Measurements from ENCODE around the gene ZNF598.

Gene ZNF598

DNA sequence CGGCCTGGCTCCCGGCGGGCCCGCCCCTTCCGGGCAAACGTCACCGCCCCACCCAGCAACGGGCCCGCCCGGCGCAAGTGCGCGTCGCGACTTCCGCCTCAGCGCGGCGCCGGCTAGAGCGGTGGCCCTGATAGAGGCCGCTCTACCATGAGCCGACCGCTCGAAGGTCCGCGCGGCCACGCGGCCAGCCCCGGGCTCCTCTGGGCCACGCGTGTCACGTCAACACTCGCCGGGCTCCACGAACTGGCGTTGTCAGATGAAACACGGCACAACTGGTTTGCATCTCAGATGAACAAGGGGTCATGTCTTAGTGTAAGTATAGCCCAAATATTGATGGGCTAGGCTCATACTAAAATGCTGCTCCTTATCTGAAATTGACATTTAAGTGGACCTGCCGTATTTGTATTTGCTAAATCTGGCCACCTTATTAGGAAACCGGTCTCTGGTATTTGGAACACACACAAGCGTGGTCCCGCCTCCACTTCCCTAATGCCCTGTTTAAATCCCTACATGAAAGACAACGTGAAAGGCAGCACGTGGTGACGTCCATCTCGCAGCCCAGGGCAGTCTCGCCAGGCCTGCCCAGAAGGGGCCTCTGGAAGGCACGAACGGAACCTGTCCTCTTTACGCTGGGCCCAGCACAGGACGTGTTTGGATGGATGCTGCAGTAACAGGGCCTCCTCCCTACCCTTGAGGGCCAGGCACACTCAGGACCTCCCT lies at the start of gene ZNF598:
Gene ZNF598 (minus strand): TSS at position 31 of the 720 bp plus-strand sequence.
- DNase-seq, result peak; percentile 81

DNA sequence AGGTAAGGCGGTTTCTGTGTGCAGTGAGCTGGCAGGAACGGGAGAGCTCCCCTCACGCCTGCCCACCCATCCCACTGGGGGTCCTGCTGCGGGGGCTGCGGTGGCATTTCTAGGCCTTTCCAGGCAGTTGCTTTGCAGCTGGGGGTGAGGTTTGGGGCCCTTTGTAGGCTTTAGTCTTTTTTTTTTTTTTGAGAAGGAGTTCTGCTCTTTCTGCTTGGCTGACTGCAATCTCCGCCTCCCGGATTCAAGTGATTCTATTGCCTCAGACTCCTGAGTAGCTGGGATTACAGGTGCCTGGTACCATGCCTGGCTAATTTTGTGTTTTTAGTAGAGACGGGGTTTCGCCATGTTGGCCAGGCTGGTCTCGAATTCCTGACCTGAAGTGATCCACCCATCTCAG lies 49.3 kb upstream of the ZNF598 start:
- DNase-seq, result no peak

DNA sequence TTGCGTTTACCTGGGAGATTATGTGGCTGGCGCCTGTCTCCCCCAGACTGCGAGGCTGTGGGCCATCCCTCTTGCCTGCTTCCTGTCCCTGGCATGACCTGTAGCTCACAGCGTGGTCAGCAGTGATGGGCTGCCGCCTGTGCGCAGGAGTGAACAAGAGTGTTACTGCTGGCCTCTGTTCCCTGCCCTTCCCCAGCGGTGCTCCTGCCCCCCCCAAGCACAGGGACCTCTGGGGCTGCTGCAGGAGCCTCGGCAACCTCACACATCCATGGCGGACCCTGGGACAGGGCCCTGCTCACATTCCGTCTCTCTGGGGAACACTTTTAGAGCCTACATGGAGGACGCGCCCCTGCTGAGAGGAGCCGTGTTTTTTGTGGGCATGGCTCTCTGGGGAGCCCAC lies 48.8 kb upstream of the ZNF598 start:
- DNase-seq, result no peak

DNA sequence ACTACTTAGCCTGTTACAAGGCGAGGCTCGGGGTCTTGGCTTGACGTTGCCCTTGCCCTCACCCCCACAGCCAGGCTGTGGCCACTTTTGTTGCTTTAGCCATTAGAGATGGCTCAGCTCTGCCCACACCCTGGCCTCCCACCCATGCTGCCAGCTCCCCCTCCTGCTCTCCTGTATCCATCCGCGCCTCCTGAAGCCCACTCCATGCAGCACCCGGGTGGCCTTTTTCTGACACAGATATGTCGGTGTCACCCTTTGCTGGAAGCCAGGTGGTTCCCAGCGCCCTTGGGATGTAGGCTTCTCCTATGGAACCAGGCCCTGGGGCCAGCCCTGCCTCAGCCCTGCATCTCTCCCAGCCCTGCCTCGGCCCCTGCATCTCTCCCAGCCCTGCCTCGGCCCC lies 47.8 kb upstream of the ZNF598 start:
- no peak for DNase-seq

DNA sequence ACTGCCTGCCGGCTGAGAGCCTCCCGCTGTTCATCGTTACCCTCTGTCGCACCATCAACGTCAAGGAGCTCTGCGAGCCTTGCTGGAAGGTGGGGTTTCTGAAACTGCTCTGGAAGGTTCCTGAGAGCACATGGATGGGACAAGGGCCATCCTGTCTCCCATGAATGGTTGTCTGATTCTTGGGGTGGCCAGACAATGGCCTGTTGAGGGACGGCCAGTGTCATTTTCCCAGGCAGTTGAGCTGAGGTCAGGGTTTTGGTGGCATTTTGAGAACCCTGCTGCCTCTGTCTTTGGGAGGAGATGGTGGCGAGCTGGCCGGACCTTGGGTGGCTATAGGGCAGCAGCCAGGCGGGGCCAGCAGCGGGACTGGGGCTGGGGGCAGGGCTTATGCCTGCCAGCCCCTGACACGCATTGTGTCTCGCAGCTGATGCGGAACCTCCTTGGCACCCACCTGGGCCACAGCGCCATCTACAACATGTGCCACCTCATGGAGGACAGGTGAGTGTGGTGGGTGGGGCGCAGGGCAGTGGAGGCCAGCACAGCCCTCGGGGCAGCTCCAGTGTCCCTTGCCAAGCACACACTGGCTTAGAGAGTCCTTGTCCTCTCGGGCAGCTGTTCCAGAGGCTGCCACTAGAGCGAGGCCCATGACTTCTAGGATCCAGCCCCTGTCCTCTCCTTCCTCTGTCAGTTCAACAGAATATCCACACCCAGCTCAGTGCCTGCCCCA lies 47.2 kb upstream of the ZNF598 start:
- DNase-seq, result no peak

DNA sequence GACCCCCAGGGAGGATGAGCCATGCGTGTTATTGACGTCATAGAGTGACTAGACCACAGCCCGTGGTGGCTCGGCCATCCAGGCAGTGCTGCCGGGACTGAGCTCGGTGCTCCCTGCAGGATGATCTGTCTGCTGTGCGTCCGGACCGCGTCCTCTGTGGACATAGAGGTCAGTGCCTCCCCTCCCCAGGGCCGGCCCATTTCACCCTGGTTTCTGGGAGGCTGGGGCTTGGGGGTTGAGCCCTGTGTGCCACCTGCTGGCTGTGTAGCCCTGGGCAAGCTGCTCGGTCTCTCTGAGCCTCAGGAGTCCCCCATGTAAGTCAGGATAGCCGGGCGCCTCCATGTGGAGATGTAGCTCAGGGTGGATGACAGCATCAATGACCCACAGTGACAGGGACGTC lies 46.5 kb upstream of the ZNF598 start:
- DNase-seq, result no peak

DNA sequence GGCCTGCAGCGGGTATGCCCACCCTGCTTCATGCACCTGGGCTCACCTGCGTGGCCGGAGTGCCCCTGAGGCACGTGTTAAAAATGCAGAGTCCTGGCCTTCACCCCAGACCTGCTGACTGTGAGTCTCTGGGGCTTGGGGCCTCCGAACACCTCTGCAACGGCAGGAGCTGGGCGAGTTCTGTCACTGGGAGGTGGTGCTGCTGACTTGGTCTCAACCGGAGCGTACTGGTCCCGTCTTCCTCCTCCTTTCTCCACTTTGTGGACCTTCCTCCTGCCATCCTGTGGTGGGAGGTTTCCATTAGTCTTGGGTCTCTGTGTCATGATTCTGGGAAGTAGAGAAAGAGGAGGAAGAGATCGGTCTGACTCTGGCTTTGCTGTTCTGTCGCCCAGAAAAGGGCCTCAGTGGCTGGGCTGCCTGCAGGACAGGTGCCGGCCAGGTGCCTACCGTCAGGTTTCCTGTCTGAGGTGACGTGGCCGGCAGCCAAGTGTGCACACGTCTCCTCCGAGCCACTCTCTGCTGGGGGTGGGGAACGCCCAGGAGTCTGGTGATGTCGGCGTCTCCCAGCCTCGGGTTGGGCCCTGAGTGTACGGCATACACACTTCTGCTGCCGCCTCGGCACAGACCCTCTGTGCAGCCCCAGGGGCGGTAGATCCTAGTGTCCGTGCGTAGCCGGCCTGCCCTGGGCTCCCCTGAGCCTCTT lies 45.1 kb upstream of the ZNF598 start:
- DNase-seq, result no peak

DNA sequence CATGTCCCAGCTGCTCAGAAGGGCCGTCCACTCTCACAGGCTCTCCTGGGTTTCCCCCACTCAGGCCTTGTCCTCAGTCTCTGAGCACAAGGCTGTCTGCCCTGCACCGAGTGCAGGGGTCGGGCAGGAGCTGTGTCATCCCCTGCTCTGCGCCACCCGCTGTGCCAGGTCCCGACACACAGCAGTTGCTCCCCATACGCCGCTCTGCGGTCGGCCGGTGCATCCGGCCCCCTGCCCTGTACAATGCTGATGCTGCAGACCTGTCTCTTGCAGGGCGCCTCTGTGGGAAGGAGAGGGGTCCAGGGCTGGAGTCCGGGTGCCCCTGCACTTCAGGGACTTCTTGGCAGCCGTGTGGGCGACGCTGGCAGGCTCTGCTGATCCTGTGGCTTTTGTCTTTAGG lies 44.3 kb upstream of the ZNF598 start:
- DNase-seq, result no peak

DNA sequence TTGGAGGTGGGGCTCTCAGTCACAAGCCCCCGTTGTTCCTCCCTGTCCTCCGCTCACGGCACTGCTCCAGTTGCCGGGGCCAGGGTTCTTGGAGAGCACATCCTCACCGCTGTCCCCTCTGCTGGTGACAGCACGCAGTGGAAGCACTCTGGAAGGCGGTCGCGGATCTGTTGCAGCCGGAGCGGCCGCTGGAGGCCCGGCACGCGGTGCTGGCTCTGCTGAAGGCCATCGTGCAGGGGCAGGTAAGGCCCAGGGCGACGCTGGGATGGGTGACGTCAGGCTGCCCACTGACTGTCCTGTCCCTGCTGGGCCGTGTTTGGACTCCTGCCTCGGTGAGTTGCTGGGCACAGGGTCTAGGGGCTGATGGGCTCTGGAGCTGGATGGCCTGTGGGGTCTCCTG lies 43.6 kb upstream of the ZNF598 start:
- DNase-seq, result no peak

DNA sequence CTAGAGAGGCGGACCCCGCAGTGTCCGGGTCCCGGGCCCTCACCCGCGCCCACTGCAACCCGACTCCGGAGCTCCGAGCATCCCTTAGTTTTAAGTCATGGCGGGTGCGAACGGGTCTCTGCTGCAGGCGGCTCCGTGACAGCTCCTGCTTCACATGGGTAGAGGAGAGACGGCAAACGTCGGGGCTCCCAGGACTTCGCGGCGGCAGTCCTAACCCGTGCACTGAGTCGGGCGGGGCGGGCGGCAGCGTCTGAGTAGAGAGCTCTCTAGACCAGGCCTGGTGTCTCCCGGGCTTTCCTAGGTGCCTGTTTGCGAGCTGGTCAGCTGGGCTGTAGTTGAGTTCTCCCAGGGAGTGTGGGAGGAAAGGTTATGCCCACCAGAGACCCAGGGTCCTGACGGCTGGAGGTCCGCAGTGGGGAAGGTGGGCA lies 38.5 kb upstream of the ZNF598 start:
- DNase-seq, result peak; percentile 50

DNA sequence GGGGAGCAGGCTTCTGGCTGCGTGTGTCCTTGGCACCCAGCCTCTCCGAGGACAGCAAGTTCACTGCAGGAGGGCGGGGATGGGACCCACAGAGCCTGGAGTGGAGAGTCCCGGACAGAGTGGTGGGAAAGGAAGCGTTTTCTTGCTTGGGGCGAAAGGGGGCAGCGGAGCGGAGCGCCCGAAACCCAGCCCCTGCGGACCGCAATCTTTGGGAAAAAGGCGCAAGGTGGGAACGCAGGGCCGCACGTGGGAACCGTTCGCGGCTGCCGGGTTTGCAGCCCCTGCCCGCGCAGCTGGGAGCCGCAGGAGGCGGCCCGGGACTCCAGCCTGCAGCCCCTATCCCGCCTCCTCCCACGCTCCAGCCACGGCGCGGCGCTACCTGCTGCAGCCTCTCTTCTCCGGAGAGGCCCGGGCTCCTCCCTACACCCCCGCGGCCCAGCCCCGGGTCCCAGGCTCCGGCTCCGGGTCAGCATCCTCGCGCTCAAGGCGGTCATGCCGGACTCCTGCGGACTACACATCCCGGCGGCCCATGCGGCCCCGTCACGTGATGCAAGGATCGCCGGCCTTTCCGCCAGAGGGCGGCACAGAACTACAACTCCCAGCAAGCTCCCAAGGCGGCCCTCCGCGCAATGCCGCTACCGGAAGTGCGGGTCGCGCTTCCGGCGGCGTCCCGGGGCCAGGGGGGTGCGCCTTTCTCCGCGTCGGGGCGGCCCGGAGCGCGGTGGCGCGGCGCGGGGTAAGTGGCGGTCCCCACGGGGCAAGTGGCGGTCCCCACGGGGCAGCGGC lies 37.9 kb upstream of the ZNF598 start, which contains the start of the genes NTHL1 and TSC2:
Gene NTHL1 (minus strand): TSS at position 505 of the 786 bp plus-strand sequence. CDS start 11 bp downstream, at position 494.
Gene TSC2 (plus strand): TSS at position 656 of the 786 bp plus-strand sequence. CDS start 631 bp downstream, outside the sequence.
- DNase-seq, result peak; percentile 94

DNA sequence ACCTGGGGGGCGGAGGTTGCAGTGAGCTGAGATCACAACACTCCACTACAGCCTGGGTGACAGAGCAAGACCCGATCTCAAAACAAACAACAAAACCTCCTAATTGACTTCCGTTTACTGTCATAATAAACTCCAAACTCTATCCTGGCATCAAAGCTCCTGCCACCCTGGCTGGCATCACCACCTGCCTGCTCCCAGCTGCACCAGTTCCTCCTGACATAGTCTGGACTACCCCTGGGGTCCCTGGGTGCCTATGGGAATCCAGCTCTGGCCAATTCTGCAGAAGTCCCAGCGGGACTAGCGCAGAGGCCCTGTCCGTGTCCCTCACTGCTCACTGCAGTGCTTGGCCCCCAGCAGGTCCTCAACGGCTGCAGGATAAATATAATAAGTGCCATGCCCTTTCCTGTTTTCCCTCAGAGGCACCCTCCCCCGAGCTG lies 37.3 kb upstream of the ZNF598 start:
- DNase-seq, result peak; percentile 43

DNA sequence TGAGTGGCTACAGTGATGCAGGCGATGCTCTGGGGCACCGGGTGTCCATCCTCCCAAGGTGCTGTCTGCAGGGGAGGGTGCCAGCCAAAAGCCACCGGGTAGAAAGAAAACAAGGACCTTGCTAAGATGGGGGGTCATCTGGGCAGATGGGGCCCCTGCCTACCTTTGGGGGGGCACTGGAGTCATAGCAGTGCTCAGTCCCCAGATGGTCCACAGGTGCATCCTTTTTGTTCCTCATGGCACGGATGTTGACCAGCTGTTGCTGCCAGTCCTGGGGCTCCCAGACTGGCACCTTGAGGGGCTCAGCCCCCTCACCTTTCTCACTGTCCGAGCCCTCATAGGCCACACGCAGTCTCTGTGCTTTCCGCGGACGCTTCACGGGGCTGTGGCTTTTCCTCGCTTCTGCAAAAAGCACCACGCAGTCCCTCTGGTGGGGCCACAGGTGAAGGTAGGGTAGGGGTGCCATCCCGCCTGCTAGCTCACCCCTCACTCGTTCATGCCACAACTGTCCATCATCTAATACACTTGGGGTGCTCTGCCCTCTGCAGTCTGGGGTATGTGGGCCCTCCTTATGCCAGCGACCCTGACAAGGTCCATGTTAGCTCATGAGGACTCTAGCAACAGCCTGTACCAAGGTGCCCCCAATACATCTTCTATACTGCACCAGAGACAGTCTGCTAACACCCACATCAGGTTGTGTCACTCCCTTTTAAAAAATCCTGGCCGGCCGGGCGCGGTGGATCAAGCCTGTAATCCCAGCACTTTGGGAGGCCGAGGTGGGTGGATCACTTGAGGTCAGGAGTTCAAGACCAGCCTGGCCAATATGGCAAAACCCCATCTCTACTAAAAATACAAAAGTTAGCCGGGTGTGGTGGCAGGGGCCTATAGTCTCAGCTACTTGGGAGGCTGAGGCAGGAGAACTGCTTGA lies 36.6 kb upstream of the ZNF598 start:
- DNase-seq, result no peak

DNA sequence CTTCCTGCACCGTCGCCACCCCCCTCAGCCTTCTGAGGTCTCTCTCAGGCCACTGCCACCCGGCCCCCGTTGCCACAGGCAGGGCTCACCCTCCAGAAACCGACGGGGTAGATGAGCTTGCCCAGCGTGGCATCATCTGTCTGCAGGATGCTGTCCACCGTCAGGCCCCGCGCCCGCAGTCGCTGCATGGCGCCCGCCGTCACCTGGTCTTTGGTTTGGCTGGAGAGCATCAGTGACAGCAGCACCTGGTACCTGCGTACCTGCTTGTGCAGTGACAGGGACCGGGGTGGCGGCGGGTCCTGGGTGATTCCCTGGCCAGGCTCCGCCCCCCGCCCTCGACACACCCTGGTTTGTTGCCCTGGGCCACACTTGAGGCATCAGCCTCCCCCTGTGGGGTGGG lies 34.9 kb upstream of the ZNF598 start:
- no peak for DNase-seq

DNA sequence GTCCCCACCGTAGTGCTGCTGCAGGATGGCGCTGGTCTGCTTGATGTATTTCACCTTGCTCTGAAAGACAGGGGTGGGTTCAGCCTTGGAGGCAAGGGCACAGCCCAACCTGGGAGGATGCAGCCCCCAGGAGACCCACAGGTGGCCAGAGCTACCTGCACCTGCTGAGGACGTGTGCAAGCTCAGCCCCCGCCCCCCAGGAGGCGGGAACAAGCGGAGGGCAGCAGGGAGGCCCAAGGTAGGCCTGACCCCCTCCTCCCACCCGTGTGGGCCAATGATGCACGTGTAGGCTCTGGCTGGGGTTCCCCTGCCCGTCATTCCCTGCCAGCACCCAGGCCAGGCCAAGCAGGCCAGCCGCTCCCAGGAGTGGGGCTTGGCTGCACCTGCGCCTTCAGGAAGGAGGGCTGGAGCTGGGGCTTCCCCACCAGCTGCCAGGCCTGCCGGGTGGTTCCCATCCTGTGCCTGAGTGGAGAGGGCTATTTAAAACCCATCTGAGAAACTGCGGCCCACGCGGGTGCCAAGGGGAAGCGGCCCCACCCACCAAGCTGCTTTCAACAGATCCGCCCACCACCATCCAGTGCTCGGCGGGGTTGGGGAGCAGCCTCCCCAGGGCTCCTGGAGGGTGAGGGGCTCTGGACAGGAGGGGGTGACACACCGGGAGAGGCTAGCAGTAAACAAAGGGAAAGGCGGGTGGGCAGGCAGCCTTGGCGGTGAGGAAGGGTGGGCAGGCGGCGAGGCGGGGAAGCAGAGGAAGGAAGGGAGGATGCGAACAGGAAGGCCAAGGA lies 34.2 kb upstream of the ZNF598 start:
- peak; percentile 76 for DNase-seq

DNA sequence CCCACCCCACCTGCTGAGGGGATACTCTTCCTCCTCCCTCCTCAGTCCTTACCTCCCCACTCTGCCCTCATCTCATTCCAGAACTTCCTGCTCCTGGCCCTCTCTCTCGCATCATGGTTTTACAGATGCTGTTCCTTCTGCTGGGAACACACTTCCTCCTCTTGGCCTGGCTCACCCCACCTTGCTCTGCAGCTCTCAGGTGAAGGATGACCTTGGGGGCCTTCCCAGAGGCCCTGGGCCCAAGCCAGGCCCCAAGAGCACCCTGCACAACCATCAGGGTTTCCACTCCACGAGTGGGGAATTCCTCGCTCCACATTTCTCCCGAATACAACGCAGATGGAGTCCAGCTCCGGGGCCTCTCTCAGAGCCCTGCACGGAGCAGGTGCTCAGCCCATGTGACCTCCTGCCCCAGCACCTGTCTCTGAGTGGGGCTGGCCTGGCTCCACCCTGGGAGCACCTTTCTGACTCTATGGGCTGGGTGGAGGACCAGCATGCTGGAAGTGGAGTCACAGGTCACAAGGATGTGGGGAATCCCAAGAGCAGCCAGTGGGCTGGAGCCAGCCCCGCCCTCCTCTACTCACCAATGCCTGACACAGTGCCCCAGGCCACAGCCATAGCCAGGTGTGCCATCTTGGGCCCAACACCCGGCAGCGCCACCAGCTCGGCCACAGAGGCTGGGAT lies 33.5 kb upstream of the ZNF598 start:
- DNase-seq, result no peak

DNA sequence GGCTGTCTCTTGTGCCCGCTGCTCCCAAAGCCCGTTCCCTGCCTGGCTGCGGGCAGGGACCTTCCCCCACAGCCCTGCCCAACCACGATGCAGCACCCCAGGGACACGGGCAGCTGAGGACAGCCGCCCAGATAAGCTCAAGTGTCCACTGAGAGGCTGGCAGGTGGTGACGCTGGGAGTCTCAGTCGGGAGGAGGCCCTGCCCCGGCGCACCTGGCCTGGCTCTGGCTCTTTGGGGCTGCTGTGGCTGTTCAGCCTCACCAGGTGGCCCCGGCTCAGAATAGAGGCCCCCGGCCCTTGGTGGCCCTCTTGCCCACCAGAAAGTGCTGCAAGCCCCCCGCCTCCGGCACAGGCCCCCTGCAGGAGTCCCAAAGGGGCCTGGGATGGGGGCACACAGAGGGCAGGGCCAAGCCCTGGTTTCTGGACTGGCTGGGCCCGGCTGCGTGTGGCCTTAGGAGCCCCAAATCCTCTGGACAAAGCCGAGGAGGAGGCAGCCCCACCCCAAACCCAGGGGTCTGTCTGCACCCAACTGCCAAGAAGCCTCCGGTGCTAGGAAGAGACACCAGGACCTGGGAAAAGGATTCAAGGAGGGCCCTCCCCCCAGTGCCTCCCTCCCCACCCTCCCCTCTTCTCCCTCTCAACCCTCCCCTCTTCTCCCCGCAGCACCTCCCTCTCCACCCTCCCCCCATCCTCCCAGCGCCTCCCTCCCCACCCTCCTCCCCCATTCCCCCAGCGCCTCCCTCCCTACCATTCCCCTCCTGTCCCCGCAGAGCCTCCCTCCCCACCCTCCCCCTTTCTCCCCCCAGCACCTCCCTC lies 32.8 kb upstream of the ZNF598 start:
- peak; percentile 90 for DNase-seq

DNA sequence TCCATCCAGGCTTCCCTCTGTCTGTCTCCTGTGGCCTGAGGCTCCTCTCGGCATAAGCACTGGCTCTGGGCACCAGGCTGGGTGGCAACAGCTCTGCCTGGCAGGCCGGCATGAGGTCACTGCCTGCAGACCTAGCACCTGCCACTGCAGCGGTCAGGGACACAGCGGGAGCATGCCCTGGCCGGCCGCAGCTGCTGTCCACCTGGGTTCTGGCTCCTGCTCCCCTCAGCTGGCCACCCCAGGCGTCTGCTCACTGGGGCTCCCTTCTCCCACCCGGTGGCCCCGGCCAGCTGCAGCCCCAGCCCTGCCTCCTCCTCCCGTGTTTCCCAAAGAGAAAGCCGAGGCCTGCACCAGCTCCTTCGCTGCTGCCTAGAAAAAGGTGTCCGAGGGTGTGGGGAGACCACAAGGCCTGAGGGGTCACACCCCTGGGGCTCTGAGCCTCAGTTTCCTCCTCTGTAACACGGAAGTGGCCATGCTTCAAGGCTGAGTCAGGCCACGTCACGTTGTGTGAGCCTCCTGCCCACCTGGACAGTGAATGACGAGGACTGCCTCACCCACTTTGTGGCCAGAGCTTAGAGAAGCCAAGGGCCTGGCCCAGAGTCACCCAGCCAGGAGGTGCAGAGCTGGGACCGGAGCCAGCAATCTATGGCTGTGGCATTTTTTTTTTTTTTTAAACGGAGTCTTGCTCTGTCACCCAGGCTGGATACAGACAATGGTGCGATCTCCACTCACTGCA lies 31.3 kb upstream of the ZNF598 start:
- DNase-seq, result peak; percentile 44

Data from NCI-H1092 treated with DMSO at 0.1 percent for 48 hours (cell line).